GM21619 (cell line): ENCODE results near the gene ODAPH.
"Not testable (repeated sequence)": the region's sequence is repeated elsewhere in the genome, so short reads cannot be mapped to it uniquely, and the experiment has no call there.

Source experiments
- ATAC-seq: cut with Tn5 transposase; IDR thresholded peaks from one replicate; pipeline ENCODE4 v1.9.1; 2021; ENCODE audit not compliant: unreplicated experiment

ODAPH gene

GRCh38 chr4:75544220-75544619 lies 11.6 kb upstream of the ODAPH start:
- ATAC-seq = not testable (repeated sequence)

GRCh38 chr4:75544870-75545269 lies 11.0 kb upstream of the ODAPH start:
- ATAC-seq = no peak

DNA sequence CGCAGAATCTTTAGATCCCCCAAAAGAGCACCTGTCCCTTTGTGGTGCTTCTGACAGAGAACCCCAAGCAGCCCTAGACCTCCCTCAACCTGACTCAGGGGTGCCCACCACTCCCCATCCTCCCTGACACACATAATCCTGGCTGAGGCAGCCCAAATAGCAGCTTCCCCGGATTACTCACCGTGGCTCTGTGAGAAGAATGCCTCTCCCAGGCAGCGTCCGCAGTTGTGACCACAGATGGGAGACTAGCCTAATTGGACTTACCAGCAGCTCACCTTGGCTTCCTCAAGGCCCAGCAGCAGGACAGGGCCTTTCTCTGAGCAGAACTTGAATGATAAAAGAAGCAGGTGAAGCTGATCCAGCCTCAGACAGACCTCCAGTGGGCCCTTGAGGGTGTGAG lies 10.3 kb upstream of the ODAPH start:
- no peak for ATAC-seq

- ATAC-seq = no peak
Measured at GRCh38 chr4:75547647-75548387, 8.0 kb upstream of the ODAPH start.

DNA sequence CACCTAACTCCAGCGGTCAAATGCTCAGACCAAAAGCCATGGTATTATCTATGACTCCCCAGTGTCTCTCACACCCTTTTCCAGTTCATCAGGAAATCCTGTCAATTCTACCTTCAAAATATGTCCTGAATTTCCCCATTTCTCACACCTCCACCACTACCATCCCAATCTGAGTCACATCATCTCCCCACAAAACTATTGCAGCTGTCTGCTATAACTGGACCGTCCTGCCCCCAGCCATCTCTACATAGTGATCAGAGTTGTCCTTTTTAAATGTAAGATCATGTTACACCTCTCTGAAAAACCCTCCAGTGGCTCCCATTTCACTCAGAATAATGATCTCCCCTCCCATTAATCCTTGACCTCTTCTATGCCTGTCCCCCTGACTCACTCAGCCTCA lies 6.8 kb upstream of the ODAPH start:
- no peak for ATAC-seq

GRCh38 chr4:75552452-75552851 lies 3.4 kb upstream of the ODAPH start:
- no peak for ATAC-seq

DNA sequence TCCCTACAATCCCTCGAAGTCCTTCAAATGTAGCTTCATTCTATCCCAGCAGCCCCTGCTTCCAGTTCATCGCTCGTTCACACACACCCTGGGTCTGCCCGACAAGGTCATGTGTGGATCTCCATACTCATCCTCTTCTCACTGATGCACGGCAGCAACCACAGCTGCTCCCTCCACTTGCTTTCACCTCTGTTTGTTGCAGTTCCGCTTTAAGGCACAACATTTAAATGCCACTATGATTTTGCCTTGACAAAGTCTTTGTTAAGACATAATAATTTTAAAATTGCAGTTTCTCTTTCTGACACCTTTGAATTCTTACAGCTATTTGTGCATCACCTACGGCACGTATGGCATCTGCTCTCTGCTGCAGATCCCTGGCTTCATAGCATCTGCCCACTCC lies 1.8 kb downstream of the ODAPH start:
- no peak for ATAC-seq

DNA sequence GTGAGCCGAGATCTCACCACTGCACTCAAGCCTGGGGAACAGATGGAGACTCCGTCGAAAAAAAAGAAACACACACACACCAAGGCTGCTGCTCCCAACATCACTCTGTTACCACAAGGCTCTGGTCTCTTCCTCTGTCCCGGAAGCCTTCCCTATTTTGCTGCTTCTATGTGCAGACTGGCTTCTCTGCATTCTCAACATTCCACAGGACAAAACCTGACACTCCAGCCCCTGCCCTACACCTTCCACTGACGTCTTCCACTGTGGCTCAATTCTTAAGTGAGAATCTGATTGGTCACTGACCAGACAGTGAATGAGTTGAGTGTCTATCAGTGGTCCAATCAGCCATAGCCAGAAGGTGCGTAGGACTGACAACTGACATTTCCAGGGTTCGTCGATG lies 5.9 kb downstream of the ODAPH start:
- ATAC-seq = no peak

DNA sequence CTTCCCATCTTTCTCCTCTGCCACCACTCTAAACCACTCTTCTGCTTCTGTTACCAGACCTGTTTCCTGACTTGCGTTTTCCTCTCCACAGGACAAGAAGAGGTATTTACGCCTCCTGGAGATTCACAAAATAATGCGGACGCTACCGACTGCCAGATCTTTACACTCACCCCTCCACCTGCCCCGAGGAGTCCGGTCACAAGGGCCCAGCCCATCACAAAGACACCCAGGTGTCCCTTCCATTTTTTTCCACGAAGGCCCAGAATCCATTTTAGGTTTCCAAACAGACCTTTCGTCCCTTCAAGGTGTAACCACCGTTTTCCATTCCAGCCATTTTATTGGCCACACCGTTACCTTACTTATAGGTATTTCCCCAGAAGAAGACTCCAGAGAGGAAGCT lies 8.2 kb downstream of the ODAPH start:
- ATAC-seq = no peak

- no peak for ATAC-seq
Measured at GRCh38 chr4:75565481-75565880, 9.6 kb downstream of the ODAPH start.

- ATAC-seq = no peak
Measured at GRCh38 chr4:75566911-75567310, 11.0 kb downstream of the ODAPH start.

GRCh38 chr4:75567725-75568124 lies 11.9 kb downstream of the ODAPH start:
- ATAC-seq = no peak

- ATAC-seq = no peak
Measured at GRCh38 chr4:75584067-75584466, 28.2 kb downstream of the ODAPH start.

GRCh38 chr4:75593393-75593792 lies 37.5 kb downstream of the ODAPH start:
- no peak for ATAC-seq

GRCh38 chr4:75596061-75596460 lies 40.2 kb downstream of the ODAPH start:
- ATAC-seq = no peak

DNA sequence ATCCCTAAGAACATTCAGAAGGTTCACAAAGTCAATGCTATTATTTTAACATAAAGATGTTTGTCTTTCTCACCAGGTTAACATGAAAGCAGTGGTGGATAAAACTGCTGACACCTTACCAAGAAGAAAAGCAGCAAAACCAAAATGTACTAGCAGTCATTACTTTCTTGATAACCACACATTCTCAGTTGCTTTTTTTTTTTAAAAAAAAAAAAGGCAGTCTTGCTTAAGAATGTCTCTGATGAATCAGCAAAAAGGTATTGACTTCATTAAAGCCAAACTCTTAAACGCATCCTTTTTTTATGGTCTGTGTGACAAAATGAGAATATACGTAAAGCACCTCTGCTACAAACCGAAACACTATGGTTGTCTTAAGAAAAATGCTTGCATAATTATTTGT lies 42.5 kb downstream of the ODAPH start:
- no peak for ATAC-seq

- no peak for ATAC-seq
Measured at GRCh38 chr4:75599647-75600046, 43.8 kb downstream of the ODAPH start.

GRCh38 chr4:75605928-75606327 lies 50.1 kb downstream of the ODAPH start:
- no peak for ATAC-seq

DNA sequence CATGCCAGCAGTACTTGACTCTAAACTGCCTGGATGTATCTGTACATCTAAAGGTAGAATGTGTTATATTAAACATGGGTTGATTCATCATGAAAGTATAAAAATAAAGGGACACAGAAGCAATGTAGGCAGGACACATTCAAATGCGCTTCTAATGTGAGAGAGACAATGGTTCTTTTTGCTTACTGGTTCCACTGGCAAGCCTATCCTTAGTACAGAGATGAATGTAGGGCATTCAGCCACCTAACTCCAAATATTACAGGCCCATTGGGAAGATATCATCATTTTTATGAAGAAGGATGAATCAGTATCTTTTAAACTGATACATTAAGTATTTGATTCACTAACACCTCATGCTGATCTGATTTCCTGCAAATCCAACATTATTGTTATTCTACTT lies 56.4 kb downstream of the ODAPH start:
- no peak for ATAC-seq
